SKM-1 treated with dmso at 0.1 percent for 144 hours (cell line): ENCODE results near the gene SHD.
"Not testable (repeated sequence)": the region's sequence is repeated elsewhere in the genome, so short reads cannot be mapped to it uniquely, and the experiment has no call there.

ENCODE experiments used
- DNase-seq: peaks from one replicate; lab custom pipeline; 2025; ENCODE audit not compliant: unreplicated experiment; lab: John Stamatoyannopoulos, UW

SHD gene

DNA sequence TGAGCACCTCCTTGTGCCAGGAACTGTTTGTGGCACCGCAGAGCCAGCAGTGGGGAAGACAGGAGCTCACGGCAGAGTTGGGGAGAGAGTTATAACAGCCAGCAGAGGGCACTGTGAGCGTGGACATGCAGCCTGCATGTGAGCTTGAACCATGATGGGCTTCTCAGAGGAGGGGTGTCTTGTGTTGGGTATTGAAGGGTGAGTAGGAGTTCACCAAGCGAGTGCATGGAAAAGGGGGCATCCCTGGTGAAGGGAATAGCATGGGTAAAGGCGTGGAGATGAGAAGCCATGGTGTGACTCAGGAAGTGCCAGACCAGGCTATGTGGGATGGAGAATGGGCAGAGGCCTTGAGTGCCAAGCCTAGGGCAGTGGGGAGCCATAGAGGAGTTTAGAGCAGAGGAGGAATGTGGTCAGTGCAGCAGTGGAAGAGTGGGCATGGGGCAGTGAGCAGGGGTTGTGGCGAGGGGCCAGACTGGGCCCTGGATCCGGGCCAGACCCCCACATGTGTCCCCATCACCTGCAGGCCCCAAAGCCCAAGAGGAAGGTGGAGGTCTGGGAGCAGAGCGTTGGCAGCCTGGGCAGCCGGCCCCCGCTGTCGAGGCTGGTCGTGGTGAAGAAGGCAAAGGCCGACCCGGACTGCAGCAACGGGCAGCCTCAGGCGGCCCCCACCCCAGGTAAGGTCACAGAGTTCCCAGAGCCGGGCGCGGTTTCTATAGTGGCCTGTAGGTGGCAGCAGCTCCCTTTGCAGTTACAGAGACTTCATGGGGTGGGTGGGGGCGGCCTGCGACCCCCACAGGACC is 11.8 kb upstream of the SHD start:
- peak; percentile 79 for DNase-seq

DNA sequence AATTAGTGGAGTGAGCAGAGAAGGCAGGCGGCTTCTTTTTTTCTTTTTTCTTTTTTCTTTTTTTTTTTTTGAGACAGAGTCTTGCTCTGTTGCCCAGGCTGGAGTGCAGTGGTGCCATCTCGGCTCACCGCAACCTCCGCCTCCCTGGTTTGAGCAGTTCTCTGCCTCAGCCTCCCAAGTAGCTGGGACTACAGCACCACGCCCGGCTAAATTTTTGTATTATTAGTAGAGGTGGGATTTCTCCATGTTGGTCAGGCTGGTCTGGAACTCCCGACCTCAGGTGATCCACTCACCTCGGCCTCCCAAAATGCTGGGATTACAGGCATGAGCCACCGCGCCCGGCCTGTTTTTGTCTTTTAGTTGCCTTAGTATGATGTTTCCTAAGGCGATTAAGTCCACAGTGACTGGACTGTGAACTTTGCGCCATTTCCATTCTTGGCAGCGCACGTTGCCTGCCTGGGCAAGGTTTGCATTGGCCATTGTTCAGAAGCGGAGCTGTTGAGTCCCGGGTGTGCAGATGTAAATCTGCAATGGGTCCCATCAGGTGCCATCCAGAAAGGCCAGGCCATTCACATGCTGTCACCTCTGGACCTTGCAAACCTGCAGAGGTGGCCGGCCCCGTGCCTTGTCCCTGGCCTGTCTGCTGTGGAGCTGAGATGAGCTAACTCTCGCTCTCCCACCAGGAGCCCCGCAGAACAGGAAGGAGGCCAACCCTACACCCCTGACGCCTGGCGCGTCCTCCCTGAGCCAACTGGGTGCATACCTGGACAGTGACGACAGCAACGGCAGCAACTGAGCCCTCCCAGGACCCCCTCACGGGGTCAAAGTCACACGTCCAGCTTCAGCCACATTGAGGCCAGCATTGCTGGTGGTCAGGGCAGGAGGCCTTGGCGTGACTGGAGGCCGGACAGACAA is 10.9 kb upstream of the SHD start:
- DNase-seq = no peak

DNA sequence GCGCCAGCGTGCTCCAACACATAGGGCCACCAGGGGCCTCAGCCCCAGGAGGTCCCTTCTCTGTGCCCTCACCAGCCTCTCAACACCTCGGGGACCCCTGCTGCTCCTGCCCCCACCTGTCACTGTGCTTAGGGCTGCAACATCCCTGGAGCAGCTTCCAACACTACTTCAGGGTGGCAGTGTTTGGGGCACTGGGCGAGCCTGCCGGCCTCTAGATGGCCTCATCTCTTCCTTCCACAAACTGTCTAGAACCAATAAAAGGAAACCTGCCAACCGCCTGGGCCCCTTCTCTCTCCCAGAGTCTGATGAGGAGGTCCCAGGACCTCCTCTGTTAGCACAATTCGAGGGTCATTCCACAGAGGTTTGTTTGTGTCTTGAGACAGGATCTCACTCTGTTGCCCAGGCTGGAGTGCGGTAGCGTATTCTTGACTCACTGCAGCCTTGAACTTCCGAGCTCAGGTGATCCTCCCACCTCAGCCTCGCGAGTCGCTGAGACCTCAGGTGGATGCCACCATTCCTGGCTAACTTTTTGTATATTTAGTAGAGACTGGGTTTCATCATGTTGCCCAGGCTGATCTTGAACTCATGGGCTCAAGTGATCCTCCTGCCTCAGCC is 10.1 kb upstream of the SHD start:
- DNase-seq = no peak

DNA sequence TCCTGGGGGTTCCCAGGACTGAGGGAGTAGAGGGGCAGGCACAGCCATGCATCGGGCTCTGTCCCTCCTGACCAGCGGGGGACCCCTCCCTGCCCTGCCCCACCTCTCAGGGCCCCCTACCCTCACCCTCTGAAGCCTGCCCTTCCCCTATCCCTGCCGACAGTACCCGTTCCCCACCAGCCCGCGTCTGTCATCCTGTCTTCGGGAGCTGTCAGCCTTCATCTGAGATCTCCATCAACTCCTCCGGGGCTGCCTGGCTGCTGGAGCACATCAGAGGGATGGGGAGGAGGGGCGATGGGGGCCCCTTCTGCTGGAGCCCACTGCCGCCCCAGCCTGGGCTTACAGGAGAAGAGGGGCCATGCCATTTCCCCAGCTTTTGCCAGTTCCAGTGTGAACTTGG is 6.2 kb upstream of the SHD start:
- DNase-seq = no peak

DNA sequence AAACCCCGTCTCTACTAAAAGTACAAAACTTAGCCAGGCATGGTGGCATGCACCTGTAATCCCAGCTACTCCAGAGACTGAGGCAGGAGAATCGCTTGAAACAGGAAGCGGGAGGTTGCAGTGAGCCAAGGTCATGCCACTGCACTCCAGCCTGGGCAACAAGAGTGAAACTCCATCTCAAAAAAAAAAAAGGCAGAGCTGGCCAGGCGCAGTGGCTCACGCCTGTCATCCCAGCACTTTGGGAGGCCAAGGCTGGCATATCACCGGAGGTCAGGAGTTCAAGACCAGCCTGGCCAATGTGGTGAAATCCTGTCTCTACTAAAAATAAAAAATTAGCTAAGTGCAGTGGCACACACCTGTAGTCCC is 4.8 kb upstream of the SHD start:
- DNase-seq = not testable (repeated sequence)

DNA sequence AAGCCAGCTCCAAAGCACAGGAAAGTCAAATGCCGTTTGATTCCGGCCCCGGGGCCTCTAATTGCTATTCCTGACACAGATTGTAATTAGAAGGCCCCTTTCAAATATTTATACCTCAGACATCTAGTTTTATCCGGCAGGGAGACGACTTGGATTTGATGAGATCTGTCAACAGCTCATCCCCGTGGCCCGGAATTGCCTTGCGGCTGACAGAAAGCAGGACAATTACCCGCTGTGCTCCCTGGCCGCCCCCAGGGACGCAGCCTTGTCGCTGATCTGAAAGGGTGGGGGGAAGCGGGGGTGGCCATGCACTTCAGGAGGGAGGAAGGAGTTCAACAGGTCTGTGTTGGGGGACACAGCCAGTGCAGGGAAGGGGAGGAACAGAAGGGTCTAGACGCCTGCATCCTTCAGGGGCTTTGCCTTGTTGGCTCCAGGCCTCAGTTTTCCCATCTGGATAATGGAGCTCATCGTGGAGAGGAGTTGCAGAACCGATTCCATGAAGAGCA is 1.8 kb upstream of the SHD start:
- no peak for DNase-seq

DNA sequence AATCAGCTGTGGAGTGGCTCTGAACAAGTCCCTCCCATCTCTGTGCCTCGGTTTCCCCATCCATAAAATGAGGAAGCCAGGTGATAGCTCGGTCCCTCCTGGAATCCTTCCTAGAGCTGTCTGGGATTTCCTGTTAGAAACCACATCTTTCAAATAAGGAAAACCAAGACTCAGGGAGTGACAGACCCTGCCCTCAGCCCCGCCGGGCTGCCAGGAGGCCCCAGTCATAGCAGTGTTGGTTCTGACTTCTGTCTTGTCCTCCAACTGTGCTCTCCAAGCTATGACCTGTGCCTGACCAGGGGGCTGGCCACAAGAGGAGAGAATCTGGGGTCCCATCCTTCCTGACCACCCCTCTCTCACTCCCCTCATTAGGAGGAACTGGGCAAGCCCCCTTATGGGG is 1.1 kb upstream of the SHD start:
- no peak for DNase-seq

DNA sequence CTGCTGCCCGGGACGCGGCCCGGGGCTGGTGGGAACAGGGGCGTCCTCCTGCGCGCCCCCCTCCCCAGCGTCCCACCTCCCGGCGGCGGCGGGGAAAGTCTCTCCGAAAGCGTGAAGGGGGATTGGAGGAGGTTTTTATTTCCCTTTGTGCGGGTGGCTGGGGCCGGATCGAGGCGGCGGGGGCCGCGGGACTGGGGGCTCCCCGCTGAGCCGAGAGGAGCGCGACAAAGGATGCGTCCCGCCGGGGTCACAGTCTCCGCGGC is 132 bp downstream of the SHD start:
- no peak for DNase-seq

DNA sequence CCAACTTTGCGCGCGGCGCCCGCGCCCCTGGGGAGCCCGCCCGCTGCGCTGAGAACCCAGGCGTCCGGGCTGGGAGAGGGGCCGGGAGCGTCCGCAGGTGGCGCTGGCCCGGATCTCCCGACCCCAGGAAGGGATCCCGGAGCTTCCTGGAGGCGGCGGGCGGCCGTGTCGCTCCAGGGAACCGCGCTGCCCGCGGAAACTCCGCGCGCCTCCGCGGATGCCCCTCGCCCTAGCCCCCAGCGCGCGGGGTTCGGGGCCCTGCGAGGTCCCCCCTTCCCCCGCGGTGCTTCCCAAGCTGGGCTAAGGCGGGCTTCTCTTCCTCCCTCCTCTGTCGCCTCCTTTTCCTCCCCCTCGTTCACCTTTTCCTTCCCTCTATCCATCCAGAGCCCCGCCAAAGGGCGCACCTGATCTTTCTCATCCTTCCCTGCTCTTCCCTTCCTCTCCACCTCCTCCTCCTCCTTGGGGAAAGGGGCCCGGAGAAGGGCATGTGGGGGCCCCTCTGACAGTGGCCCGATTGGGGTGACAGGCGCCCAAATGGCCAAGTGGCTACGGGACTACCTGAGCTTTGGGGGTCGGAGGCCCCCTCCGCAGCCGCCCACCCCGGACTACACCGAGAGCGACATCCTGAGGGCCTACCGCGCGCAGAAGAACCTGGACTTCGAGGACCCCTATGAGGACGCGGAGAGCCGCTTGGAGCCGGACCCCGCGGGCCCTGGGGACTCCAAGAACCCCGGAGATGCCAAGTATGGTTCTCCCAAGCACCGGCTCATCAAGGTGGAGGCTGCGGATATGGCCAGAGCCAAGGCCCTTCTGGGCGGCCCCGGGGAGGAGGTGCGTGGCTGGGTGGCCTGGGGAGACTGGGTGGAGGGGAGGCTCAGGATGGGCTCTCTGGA is 710 bp downstream of the SHD start:
- no peak for DNase-seq

DNA sequence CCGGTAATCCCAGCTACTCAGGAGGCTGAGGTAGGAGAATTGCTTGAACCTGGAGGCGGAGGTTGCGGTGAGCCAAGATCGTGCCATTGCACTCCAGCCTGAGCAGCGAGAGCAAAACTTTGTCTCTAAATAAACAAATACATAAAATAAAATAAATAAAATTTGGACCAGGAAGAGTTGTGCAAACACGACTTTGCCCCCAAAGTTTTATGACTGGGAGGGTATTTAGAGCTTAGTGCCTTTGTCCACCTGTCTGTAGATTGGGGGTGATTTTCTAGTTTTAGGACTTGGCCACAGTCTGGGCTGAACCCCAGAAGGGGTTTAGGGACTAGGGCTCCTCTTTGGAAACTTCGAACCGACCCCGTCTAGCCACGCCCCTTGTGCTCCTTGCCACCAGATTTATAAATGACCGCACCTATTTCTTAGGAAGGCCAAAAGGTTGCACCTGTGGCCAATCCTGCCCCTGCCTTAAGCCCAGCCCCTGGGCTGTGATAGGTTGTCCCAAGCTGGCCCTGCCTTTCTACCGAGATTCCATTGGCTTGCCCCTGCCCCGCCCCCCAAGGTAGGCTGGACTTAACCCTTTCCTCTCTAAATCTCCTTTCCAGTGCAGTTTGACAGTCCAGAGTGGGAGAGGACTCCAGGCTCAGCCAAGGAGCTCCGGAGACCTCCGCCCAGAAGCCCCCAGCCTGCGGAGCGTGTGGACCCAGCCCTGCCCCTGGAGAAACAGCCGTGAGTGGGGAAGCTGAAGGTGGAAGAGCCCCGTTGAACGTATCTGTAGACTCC is 5.3 kb downstream of the SHD start:
- no peak for DNase-seq

DNA sequence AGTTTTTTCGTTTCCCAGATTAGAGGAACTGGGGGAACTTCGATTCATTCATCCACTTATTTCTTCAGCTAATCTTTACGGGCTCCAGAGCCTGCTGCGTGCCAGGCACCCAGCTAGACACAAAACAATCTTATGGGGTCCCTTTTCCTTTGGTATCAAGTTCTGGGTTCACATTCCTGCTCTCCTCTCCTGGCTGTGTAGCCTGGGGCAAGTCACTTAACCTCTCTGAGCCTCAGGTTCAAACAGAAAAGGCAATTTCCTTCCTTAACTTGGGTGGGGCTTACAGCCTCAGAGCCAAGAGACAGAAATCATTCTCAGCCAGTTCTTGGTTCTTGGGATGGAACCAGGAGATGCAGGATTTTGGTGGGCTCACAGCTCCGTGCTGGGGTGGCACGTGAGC is 5.9 kb downstream of the SHD start:
- DNase-seq = no peak

DNA sequence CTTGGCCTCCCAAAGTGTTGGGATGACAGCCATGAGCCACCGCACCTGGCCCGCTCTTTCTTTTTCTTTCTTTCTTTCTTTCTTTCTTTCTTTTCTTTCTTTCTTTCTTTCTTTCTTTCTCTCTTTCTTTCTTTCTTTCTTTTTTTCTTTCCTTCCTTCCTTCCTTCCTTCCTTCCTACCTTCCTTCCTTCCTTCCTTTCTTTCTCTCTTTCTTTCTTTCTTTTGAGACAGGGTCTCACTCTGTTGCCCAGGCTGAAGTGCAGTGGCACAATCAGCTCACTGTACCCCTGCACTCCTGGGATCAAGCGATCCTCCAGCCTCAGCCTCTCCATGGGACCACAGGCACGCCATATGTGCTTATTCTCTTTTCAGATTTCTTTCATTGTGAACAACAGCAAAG is 7.1 kb downstream of the SHD start:
- not testable (repeated sequence) for DNase-seq

DNA sequence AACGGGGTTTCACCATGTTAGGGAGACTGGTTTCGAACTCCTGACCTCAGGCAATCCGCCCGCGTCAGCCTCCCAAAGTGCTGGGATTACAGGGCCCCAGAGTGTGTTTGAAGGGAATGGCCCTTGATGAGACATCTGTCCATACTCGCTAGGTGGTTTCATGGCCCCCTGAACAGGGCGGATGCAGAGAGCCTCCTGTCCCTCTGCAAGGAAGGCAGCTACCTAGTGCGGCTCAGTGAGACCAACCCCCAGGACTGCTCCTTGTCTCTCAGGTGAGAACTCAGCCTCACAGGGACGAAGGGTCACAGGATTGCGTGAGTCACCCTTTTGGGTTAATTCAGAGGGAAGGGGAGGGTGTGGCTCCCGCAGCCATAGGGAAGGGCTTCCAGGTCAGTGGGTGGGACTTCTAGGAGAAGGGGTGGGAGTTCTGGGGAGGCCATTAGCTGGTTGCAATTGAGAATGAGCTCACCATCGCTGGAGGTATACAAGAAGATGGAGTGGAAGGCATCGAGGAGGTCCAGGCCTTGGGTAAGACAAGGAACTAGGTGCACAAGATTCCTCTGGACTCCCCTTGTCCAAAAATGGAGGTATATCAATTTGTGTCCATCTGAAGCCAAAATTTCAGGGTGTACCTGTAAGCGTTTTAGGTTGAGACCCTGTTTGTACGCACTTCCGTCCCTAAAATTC is 9.2 kb downstream of the SHD start:
- DNase-seq = no peak

DNA sequence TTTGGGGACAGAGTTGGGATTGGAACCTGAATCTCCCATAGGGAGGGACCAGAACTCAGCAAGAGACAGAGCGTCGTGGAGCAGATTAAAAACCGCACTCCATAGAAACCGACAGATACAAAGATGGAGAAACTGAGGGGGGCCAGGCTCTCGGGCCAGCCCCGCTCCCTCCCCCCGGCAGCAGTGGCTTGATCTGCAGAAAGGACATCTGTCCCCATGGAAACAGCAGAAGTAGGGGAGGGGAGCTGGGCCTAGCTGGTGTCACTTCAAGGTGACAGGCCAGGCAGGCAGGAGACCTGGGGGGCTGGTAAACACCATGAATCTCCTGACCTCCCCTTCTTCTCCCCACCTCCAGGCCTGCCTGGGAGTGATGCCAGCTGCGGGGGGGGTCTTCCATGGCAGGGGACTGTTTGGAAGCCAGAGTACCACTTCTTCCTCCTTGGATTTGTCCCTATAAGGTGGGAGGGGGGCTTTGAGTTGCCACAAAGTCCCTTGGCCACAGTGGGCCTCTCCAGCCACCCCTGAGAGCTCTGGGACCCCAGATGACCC is 12.2 kb downstream of the SHD start:
- DNase-seq = no peak

DNA sequence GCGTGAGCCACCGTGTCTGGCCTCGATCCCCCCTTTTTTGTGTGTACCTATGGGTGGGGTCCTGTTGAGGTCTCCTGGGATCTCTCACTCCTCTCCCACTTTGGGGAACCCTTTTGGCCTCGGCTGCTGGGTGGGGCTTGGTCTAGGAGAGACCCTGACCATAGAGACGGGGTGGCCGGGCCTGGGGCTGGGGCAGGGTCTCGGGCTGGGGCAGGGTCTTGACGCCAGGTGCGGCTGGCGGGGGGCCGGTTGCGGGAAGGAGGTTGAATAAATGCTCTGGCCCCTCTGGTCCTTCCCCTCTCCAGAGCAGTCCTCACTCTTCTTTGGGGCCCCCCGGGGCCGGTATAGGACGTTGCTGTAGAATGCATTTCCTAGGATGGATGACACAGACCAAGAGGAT is 13.4 kb downstream of the SHD start:
- DNase-seq = no peak

DNA sequence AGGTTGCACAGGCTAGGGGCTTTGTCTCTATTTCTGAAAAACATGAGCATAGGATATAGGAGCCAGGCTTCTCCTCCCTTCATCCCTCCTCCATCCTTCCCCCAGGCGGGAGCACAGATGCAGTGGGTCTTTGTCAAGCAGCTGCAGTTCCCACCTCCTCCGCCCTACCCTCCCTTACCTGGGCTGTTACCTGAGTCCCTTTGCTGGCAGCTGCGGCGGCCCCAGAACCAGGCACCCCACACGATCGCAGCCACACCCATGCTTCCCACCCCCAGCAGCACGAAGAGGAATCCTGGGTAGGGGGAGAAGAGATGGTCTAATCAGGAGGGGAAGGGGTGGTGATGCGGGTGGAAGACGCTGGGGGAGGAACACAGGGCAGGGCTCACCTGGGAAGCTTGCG is 15.3 kb downstream of the SHD start:
- DNase-seq = no peak

DNA sequence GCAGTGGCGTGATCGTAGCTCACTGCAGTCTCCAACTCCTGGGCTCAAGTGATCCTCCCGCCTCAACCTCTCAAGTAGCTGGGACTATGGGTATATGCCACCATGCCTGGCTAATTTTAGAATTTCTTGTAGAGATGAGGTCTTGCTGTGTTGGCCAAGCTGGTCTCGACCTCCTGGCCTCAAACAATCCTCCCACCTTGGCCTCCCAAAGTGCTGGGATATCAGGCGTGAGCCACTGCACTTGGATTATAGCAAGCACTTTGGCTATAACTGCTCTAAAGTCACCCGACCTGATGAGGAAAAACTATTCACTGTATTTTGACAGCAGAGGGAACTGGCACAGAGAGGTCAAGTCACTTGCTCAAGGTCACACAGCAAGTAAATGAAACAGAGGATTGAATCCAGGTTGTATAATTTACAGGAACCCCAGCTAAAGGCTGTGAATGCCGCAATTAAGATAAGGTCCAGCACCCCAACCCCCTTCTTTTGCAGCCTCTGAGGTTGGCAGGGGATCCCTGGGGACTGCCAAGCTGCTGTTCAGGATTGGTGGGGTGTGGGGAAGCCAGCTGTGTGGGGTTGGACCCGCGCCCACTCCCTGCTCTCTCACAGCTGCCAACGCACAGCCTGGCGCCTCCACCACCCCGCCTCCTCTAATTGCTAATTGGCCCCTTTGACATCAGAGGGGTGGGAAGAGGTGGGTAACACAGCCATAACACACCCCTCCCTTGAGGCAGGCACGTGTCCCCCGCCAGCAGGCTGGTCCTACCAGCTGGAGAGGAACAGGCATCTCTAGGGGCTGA is 17.1 kb downstream of the SHD start:
- no peak for DNase-seq
